ENCODE data around the gene REEP6.
"Not testable (repeated sequence)": the region's sequence is repeated elsewhere in the genome, so short reads cannot be mapped to it uniquely, and the experiment has no call there.

The REEP6 gene

DNA sequence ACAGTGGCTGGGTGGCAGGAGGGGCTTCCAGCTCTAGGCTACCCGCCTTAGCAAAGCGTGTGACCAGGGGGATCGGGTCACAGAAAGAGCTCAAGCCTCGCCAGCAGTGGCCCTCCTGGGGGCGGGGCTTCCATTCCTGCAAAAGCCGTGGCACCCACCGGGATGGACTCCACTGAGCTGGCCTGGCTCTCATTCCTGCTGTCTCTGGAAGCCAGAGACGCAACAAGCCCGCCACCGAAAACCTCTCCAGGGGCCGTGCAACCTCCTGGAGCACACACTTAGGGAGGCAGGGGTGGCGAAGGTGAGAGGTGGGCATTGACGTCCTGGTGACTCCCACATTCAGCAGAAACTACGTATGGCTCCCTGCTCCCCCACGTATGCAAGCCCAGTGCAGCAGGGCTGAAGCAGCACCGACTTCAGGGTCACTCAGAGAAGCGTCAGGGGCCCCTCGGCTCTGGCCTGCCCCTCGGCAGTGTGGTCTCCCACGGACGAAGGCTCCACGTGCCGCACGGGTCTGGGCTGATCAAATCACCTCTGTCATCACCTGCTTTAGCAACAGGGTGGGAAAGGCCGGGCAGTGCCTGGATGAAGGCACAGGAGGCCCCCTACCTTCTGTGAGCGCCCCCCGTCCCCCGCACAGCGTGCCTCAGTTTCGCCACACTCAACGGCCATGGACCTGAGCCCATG, 15.1 kb upstream of the REEP6 start:
- H3K9me3 Mint-ChIP-seq = no peaks in the 10 kb centered on the region
- no peak for ATAC-seq
- peaks cover 54% of the 10 kb centered on the region for H3K4me1 Mint-ChIP-seq
- no peak overlapping the region for H3K4me3 Mint-ChIP-seq
- no peaks in the 10 kb centered on the region for H3K27me3 Mint-ChIP-seq
- no peak overlapping the region for H3K27ac Mint-ChIP-seq
- H3K36me3 Mint-ChIP-seq = peaks cover 22% of the 10 kb centered on the region

- peaks cover 43% of the 10 kb centered on the region for H3K4me1 Mint-ChIP-seq
- H3K27me3 Mint-ChIP-seq, H3K4me3 Mint-ChIP-seq, ATAC-seq, H3K27ac Mint-ChIP-seq, H3K9me3 Mint-ChIP-seq: not testable (repeated sequence)
- peaks cover 22% of the 10 kb centered on the region for H3K36me3 Mint-ChIP-seq
Measured at GRCh38 chr19:1477056-1477455, 13.9 kb upstream of the REEP6 start.

GRCh38 chr19:1478934-1479707, 11.9 kb upstream of the REEP6 start, which contains the start of gene C19orf25:
Gene C19orf25 (minus strand): TSS chr19:1479215. CDS start chr19:1478903, 312 bp downstream.
- H3K27me3 Mint-ChIP-seq = no peaks in the 10 kb centered on the region
- H3K27ac Mint-ChIP-seq = peak within 1 kb of the TSS; percentile 79
- peak; percentile 95 for ATAC-seq
- H3K4me3 Mint-ChIP-seq = peak within 1 kb of the TSS; percentile 85
- H3K4me1 Mint-ChIP-seq = peaks cover 28% of the 10 kb centered on the region
- peaks cover 16% of the 10 kb centered on the region for H3K36me3 Mint-ChIP-seq
- H3K9me3 Mint-ChIP-seq = no peaks in the 10 kb centered on the region

DNA sequence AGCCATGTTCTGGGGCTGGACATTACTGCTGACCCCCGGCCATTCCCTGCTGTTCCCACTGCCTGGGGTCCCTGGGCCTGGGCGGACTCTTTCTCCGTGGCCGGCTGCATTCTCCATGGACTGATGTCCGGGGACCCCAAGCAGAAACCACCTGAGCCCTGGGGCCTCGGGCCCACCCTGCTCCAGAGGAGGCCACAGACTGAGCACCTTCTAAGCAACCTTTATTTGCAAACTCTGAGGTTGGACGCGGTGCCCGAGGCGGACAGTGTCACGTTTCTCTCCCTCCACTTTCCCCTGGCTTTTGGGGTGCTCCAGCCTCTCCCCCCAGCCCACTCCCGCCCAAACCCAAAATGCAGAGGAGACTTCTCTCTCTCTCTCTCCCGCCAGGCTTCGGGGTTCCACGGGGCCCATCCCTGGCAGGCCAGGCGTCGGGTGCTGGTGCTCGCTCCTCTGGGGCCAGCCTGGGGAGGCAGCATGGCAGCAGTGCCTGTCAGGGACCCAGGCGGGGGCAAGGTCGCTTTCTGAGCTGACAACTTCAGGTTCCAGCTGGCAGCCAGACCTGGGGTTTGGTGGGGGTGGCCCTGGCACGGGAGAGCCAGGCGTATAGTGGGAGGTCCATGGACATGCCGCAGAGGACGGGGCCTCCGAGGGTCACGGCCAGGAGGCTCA, 9.6 kb upstream of the REEP6 start:
- Mint-ChIP-seq H3K27me3 (no peaks in the 10 kb centered on the region), H3K4me3 (no peak overlapping the region), H3K9me3 (no peaks in the 10 kb centered on the region), H3K36me3 (peaks cover 8% of the 10 kb centered on the region), H3K27ac (no peak overlapping the region), H3K4me1 (peaks cover 24% of the 10 kb centered on the region)
- no peak for ATAC-seq

DNA sequence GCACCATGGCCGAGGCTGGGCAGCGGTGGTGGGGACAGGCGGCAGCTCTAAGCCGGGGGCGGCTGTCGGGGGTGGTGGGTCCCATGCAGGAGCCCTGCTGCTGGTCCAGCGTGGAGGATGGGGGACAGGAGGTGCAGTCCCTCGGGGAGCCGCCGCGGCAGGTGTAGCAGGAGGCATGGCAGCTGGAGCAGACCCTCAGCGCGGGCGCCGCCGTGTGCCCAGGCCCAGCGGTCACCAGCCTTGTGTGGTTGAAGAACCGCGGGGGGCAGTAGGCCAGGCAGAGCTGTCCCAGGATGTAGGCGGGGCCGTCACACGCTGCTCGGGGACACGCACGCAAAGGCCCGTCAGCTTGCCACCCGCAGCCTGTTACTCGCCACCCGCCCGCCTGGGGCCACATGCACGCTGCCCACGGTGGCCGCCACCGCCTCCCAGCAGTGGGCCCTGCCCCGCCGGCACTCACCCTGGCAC, 9.1 kb upstream of the REEP6 start:
- no peak overlapping the region for H3K4me3 Mint-ChIP-seq
- no peak for ATAC-seq
- peaks cover 24% of the 10 kb centered on the region for H3K4me1 Mint-ChIP-seq
- no peaks in the 10 kb centered on the region for H3K27me3 Mint-ChIP-seq
- no peaks in the 10 kb centered on the region for H3K9me3 Mint-ChIP-seq
- no peak overlapping the region for H3K27ac Mint-ChIP-seq
- H3K36me3 Mint-ChIP-seq = peaks cover 6% of the 10 kb centered on the region

DNA sequence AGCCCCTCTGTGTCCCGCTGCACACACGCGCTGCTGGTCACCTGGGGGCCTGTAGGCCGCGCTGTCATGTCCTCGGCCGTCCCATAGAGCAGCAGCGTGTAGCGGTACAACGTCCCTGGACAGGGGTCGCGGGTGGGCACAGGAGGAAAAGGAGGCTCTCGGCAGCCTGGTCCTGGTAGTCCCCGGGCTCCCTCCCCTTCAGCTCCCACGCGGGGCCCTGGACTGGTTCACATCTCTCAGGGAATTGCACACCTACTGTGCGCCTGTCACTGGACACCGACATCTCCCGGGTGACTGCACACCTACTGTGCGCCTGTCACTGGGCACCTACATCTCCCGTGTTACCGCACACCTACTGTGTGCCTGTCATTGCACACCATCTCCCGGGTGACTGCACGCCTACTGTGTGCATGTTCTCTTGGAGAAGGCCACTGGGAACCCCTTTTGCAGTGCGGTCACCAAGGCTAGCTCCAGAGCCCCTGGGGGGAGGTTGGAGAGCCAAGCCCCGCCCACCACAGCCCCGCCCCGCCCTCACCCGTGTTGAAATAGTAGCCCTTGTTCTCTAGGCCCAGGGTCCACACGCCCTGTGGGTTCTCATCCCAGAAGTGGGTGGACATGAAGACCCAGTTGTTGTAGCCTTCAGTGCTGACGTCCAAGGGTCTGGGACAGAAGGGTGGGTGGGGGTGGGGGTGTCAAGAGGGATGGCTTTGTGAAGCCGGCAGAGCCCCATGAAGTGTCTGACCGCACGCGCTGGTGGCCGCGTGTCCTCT, 8.4 kb upstream of the REEP6 start:
- Mint-ChIP-seq H3K9me3 (no peaks in the 10 kb centered on the region), H3K27me3 (no peaks in the 10 kb centered on the region), H3K4me3 (no peak overlapping the region), H3K4me1 (peaks cover 17% of the 10 kb centered on the region), H3K36me3 (peaks cover under 1% of the 10 kb centered on the region), H3K27ac (no peak overlapping the region)
- ATAC-seq = no peak

- Mint-ChIP-seq H3K4me3 (no peak overlapping the region), H3K27ac (no peak overlapping the region), H3K27me3 (peaks cover 2% of the 10 kb centered on the region), H3K36me3 (no peaks in the 10 kb centered on the region), H3K4me1 (peaks cover 10% of the 10 kb centered on the region), H3K9me3 (no peaks in the 10 kb centered on the region)
- no peak for ATAC-seq
Measured at GRCh38 chr19:1483131-1483978, 7.6 kb upstream of the REEP6 start.

DNA sequence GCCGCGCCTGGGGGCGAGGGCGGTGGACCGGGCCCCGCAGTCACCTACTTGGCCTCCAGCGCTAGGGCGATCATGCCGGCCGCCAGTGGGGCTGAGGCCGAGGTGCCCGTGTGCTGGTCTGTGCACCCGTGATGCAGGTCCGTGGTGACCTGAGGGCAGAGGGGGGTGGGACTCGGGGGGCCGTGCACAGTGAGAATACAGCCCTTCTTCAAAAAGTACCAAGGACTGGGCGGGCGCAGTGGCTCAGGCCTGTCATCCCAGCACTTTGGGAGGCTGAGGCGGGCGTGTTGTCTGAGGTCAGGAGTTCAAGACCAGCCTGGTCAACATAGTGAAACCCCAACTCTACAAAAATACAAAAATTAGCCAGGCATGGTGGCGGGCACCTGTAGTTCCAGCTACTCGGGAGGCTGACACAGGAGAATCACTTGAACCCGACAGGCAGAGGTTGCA, 7.0 kb upstream of the REEP6 start:
- Mint-ChIP-seq H3K4me3 (no peak overlapping the region), H3K36me3 (no peaks in the 10 kb centered on the region), H3K27ac (no peak overlapping the region), H3K9me3 (no peaks in the 10 kb centered on the region), H3K4me1 (peaks cover 9% of the 10 kb centered on the region), H3K27me3 (peaks cover 9% of the 10 kb centered on the region)
- ATAC-seq = no peak

DNA sequence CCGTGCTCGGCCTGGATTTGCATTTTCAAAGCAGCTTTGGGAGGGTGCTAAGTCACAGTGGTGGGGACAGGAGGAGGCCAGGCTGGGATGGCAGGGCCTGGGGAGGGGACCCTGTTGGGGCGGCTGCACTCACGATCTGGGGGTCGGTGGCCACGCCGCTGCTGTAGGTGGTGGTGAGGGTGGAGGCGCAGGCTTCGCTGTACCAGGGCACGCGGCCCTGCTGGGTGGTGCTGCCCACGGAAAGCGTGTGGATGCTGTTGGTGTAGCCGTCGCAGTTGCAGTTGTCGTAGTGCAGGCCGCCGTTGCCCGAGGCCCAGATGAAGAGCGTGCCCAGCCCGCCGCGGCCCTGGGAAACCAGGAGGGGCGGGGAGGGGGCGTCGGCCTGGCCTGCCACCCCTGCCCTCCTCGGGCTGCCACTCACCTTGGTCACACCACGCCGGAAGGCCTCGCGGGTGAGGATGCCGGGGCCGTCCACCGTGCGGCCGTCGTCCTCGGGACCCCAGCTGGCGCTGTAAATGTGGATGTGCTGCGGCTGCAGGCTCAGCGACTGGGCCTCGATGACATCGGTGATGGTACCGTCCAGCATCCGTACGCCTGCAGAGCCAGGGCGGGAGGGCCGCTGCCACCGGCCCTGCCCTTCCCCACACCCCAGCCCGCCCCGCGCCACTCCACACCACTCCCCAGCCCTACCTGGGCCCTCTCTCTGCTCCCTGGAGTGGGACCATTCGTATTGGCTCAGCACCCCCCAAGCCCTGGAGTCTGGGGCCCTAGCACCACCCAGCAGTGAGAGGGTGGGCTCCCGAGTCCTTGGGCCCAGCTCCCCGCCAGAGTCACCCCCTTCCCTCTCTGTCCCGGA, 4.0 kb upstream of the REEP6 start:
- no peaks in the 10 kb centered on the region for H3K9me3 Mint-ChIP-seq
- no peak overlapping the region for H3K27ac Mint-ChIP-seq
- no peak for ATAC-seq
- peaks cover 22% of the 10 kb centered on the region for H3K27me3 Mint-ChIP-seq
- H3K4me1 Mint-ChIP-seq = peaks cover 13% of the 10 kb centered on the region
- H3K36me3 Mint-ChIP-seq = no peaks in the 10 kb centered on the region
- H3K4me3 Mint-ChIP-seq = no peak overlapping the region

DNA sequence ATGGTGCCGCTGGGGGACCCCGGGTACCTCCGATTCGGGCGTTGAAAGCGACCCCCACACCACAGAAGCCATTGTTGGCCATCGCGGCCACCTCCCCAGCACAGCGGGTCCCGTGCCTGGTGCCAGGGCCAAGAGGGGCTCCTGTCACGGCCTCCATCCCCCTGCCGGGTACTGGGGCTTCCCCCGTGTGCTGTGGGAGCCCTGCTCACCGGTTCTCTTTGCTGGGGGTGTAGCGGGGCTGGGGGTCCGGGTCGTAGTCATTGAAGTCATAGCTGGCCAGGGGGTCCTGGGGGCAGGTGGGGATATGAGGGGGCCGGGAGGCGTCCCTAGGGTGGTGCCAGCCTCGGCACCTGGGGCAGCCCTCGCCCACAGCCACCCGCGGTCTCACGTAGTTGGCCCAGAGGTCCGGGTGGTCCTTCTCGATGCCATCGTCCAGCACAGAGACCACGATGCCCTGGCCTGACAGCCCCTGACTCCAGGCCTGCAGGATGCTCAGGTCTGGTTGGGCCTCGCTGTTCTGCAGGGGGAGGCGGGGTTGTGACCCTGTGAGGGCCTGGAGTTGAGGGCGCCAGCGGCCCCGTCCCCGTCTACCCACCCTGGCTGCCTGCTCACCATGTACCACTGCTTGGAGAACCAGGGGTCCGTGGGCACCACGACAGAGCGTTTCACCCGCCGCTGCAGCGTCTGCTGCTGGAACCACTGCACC, 3.3 kb upstream of the REEP6 start:
- Mint-ChIP-seq H3K36me3 (no peaks in the 10 kb centered on the region), H3K9me3 (no peaks in the 10 kb centered on the region), H3K27me3 (peaks cover 30% of the 10 kb centered on the region), H3K27ac (no peak overlapping the region), H3K4me3 (no peak overlapping the region), H3K4me1 (peaks cover 14% of the 10 kb centered on the region)
- no peak for ATAC-seq

GRCh38 chr19:1488282-1488601, 2.7 kb upstream of the REEP6 start:
- no peak for ATAC-seq
- peaks cover 31% of the 10 kb centered on the region for H3K27me3 Mint-ChIP-seq
- H3K27ac Mint-ChIP-seq = no peak overlapping the region
- no peaks in the 10 kb centered on the region for H3K9me3 Mint-ChIP-seq
- no peak overlapping the region for H3K4me3 Mint-ChIP-seq
- H3K4me1 Mint-ChIP-seq = peaks cover 14% of the 10 kb centered on the region
- no peaks in the 10 kb centered on the region for H3K36me3 Mint-ChIP-seq

DNA sequence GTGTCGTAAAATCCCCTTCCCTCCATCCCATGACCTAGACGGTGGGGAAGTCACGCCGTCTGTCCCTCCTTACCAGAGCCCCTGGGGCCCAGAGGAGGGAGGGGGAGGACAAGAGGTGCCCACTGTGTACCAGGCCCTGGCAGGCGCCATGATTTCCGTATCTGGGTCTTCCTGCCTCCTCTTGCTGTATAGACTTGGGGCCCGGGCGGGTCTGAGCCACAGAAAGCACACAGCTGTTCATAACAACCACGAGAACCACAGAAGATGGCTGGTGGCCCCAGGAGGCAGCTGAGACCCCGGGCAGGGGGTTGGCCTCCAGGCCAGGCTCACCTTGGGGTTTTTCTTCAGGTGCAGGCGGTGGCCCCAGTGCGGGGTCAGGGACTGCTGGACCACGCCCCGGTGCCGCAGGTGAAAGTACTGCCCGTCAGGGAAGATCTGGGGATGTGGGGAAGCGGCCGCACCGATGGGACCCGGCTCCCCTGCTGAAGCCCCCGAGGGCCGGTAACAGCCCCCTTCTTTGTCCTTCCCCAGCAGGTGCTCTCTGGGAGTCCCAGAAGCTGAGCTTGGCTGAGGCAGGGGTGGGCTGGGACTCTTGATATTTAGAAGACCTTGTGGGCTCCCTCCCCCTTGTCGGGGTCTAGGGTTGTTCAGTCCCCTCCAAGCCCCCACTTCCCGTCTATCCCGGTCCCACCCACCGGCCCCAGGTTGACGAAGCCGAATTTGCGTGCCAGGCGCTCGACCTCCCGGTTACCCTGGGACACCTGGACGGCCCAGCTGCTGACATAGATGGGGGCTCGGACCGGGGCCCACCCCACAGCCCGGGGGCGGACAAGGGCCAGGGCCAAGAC, 1.3 kb upstream of the REEP6 start:
- Mint-ChIP-seq H3K4me1 (peaks cover 14% of the 10 kb centered on the region), H3K4me3 (peak overlapping the region; percentile 50), H3K27me3 (peaks cover 31% of the 10 kb centered on the region), H3K27ac (peak overlapping the region; percentile 22), H3K9me3 (no peaks in the 10 kb centered on the region), H3K36me3 (no peaks in the 10 kb centered on the region)
- no peak for ATAC-seq
